K562 (cell line): Measurements from ENCODE around the gene FMC1. TPM values are rescaled to one million over a fixed set of nuclear protein-coding genes. Genes with fewer than 3 reads are reported as not detected.

Source experiments
- CREBBP ChIP-seq: IDR thresholded peaks from one replicate; pipeline ENCODE4 v1.6.1; 2012; ENCODE audit warnings: low read depth, mild to moderate bottlenecking, control low read depth, inconsistent platforms, low read length
- EGR1 ChIP-seq: fragments of 450-650 bp; conservative IDR thresholded peaks from 2 replicates; pipeline ENCODE4 v1.6.1; 2017; ENCODE audit warnings: mild to moderate bottlenecking
- NFXL1 ChIP-seq: fragments of 450-650 bp; formaldehyde crosslinking; IDR thresholded peaks from 2 replicates; pipeline ENCODE4 v1.4.0; 2021; ENCODE audit warnings: mild to moderate bottlenecking
- NUFIP1 ChIP-seq: fragments of 450-650 bp; IDR thresholded peaks from 2 replicates; pipeline ENCODE4 v1.6.1; 2018; ENCODE audit not compliant: partially characterized antibody
- OTX1 ChIP-seq: fragments of 450-650 bp; formaldehyde crosslinking; IDR thresholded peaks from 2 replicates; pipeline ENCODE4 v1.4.0; 2022; ENCODE audit warnings: mild to moderate bottlenecking
- POLR2B ChIP-seq: fragments of 450-650 bp; IDR thresholded peaks from 2 replicates; pipeline ENCODE4 v1.6.1; 2018; ENCODE audit warnings: low read depth; ENCODE audit not compliant: partially characterized antibody
- RBM17 ChIP-seq: fragments of 200-400 bp; formaldehyde crosslinking; IDR thresholded peaks from 2 replicates; pipeline ENCODE4 v1.6.1; 2017; ENCODE audit warnings: low read depth, mild to moderate bottlenecking, low read length, borderline replicate concordance
- RBM34 ChIP-seq: fragments of 200-400 bp; formaldehyde crosslinking; IDR thresholded peaks from 2 replicates; pipeline ENCODE4 v1.6.1; 2018; ENCODE audit warnings: low read length, borderline replicate concordance; ENCODE audit not compliant: insufficient read depth
- SIN3A ChIP-seq, 2 experiments: fragments of 150-350 bp in 1 of 2; IDR thresholded peaks; 2 replicates each; pipeline ENCODE4 v1.6.1; 2011 to 2016; ENCODE audit warnings: borderline replicate concordance in 2 of 2, low read depth in 2 of 2, low read length in 2 of 2, mild to moderate bottlenecking in 2 of 2, moderate library complexity in 2 of 2; ENCODE audit not compliant: control insufficient read depth in 1 of 2
- SNRNP70 ChIP-seq: fragments of 200-400 bp; formaldehyde crosslinking; optimal IDR thresholded peaks from 2 replicates; pipeline ENCODE3; 2017; ENCODE audit warnings: low read depth, low read length
- SRF ChIP-seq, 2 experiments: fragments of 250-450, 450-650 bp in 1 of 2; sonication (Bioruptor Pico) in 1 of 2; sonication (generic) in 1 of 2; formaldehyde crosslinking; IDR thresholded peaks; 2 replicates each; pipeline versions ENCODE4 v1.5.0 to v1.5.1; 2020 to 2022; ENCODE audit warnings: mild to moderate bottlenecking in 1 of 2, missing genetic modification reagents in 1 of 2
- TEAD4 ChIP-seq, 2 experiments: sonication (generic) in 1 of 2; formaldehyde crosslinking in 1 of 2; IDR thresholded peaks; 2 replicates each; pipeline versions ENCODE4 v1.6.1 to v1.8.0; 2012 to 2022; ENCODE audit warnings: borderline replicate concordance in 1 of 2, inconsistent platforms in 1 of 2, low read length in 1 of 2, mild to moderate bottlenecking in 1 of 2, missing genetic modification reagents in 1 of 2
- TGIF2 ChIP-seq: sonication (generic); formaldehyde crosslinking; IDR thresholded peaks from 2 replicates; pipeline ENCODE4 v1.8.1; 2022; ENCODE audit warnings: mild to moderate bottlenecking, missing genetic modification reagents, moderate library complexity
- ZBTB2 ChIP-seq: fragments of 450-650 bp; IDR thresholded peaks from 2 replicates; pipeline ENCODE4 v1.6.1; 2016; ENCODE audit warnings: antibody characterized with exemption
- ZKSCAN8 ChIP-seq: fragments of 200-800 bp; sonication (Bioruptor generic); IDR thresholded peaks from 2 replicates; pipeline ENCODE4 v1.6.1; 2016; ENCODE audit warnings: missing genetic modification characterization, missing compliant biosample characterization
- ZNF318 ChIP-seq, 2 experiments: fragments of 450-650 bp; IDR thresholded peaks; 2 replicates each; pipeline ENCODE4 v1.6.1; 2016; ENCODE audit warnings: mild to moderate bottlenecking in 2 of 2, borderline replicate concordance in 1 of 2, low read depth in 1 of 2, moderate library complexity in 1 of 2
- ZNF589 ChIP-seq: fragments of 200-800 bp; sonication (Bioruptor generic); IDR thresholded peaks from 2 replicates; pipeline ENCODE4 v1.6.1; 2016; ENCODE audit warnings: low read depth, missing genetic modification characterization, missing compliant biosample characterization
- polyA plus RNA-seq, 8 experiments: library from polyadenylated mRNA; depleted of rRNA in 4 of 8; stranded (reverse) in 5 of 8; unstranded in 3 of 8; fragments of >200 nt; fragmentation: Nextera tagmentation in 2 of 8; fragmentation: Illumina TruSeq in 1 of 8; extraction: Ambion mirVana in 2 of 8; extraction: Trizol in 1 of 8; gene quantifications; 2 replicates each; pipeline versions ENCODE4 v1.2.1 to v1.2.3, GENCODE V29; 2011 to 2014; ENCODE audit warnings: inconsistent platforms in 1 of 8, missing spikeins in 1 of 8
- total RNA-seq, 7 experiments: library from RNA; depleted of rRNA in 6 of 7; stranded (reverse); fragments of >200 nt in 6 of 7; fragmentation: Illumina TruSeq in 2 of 7; extraction: Trizol in 2 of 7; gene quantifications; 2 replicates each; pipeline versions ENCODE4 v1.2.1 to v1.2.3, GENCODE V29; 2011 to 2021; ENCODE audit warnings: low replicate concordance in 1 of 7

FMC1 gene
- total and polyA plus RNA-seq, 9 of the 15 experiments (the other 6 are each of a cell fraction or from before 2014, with no cell fraction given): 14.0 to 116 (median 29.0) TPM

- TF ChIP-seq TGIF2 (CRISPR knock-in tag) (peak; percentile 60; the same call in 1 of the 2 replicates), ZNF318 (IDR thresholded peaks at IDR 0.05; ENCODE audit: borderline replicate concordance in 1 of 2, low read depth in 1 of 2) (0 out of 4 replicates have a peak, but pooled peaks of 1 of the 2 experiments have one; percentile 8), POLR2B (peak; percentile 10), CREBBP (no peak), SIN3A (IDR thresholded peaks at IDR 0.05; ENCODE audit: borderline replicate concordance in 2 of 2, control insufficient read depth in 1 of 2, low read depth in 2 of 2, low read length in 2 of 2) (no peak; a peak in 1 of 4 replicates), ZNF589 (peak; percentile 61; the same call in 1 of the 2 replicates), EGR1 (no peak), NUFIP1 (no peak), RBM34 (no peak), SNRNP70 (no peak), SRF (CRISPR knock-in tag; IDR thresholded peaks at IDR 0.05) (peak in 1 of 2 experiments; percentile 19; a peak in 1 of 4 replicates), NFXL1 (CRISPR knock-in tag) (peak; percentile 76; the same call in 1 of the 2 replicates), TEAD4 (IDR thresholded peaks at IDR 0.05; ENCODE audit: low read length) (peak; percentile 4; the same call in 1 of the 2 replicates), TEAD4 (CRISPR knock-in tag; IDR thresholded peaks at IDR 0.05; ENCODE audit: borderline replicate concordance) (no peak), OTX1 (CRISPR knock-in tag) (peak; percentile 51; the same call in 1 of the 2 replicates), ZKSCAN8 (CRISPR knock-in tag) (peak; percentile 20; the same call in 1 of the 2 replicates), ZBTB2 (no peak), RBM17 (no peak)
Observed at GRCh38 chr7:139358541-139359365, 17.6 kb downstream of the FMC1 start (continued).
